Stomach smooth muscle (tissue), 2 donors: ENCODE data around the gene EPHB3.

Experiments used
- H3K27ac ChIP-seq: one replicate; pipeline ENCODE4 v1.7.0; 2013; ENCODE audit warnings: mild to moderate bottlenecking, low read length, inconsistent platforms
- H3K27me3 ChIP-seq, 2 donors: one replicate each; pipeline ENCODE4 v1.7.0; 2013; ENCODE audit warnings: low read length in 2 of 2; ENCODE audit not compliant: insufficient read depth in 2 of 2, control insufficient read depth in 1 of 2
- H3K36me3 ChIP-seq, 2 donors: one replicate each; pipeline ENCODE4 v1.7.0; 2013; ENCODE audit warnings: low read length in 2 of 2; ENCODE audit not compliant: control insufficient read depth in 2 of 2, insufficient read depth in 2 of 2
- H3K4me1 ChIP-seq: one replicate; pipeline ENCODE4 v1.7.0; 2013; ENCODE audit warnings: low read length; ENCODE audit not compliant: control insufficient read depth, insufficient read depth
- H3K4me3 ChIP-seq, 2 donors: one replicate each; pipeline ENCODE4 v1.7.0; 2013; ENCODE audit warnings: low read length in 2 of 2
- H3K9ac ChIP-seq, 2 donors: one replicate each; pipeline ENCODE4 v1.7.0; 2013; ENCODE audit warnings: low read length in 2 of 2, mild to moderate bottlenecking in 1 of 2
- H3K9me3 ChIP-seq, 2 donors: one replicate each; pipeline ENCODE4 v1.7.0; 2013; ENCODE audit warnings: low read length in 2 of 2; ENCODE audit not compliant: control insufficient read depth in 2 of 2
- donor health status: healthy.
- donor health status: Pancreatic carcinoma.

EPHB3 gene

GRCh38 chr3:184601576-184602371, 40.2 kb downstream of the EPHB3 start:
- Histone ChIP-seq H3K27ac (no peak overlapping the region), H3K36me3 (no peaks in the 10 kb centered on the region), H3K9me3 (no peaks in the 10 kb centered on the region), H3K9ac (peak overlapping the region in 1 of 2 donors; percentile 22), H3K27me3 (peaks cover 26 to 32% of the 10 kb centered on the region in 2 donors), H3K4me1 (peaks cover 14% of the 10 kb centered on the region), H3K4me3 (no peak overlapping the region)

- Histone ChIP-seq H3K9me3 (no peaks in the 10 kb centered on the region), H3K27ac (no peak overlapping the region)
These were observed 41.0 kb downstream of the EPHB3 start for GRCh38 chr3:184602372-184603150.

GRCh38 chr3:184603151-184604030, 41.8 kb downstream of the EPHB3 start:
- Histone ChIP-seq H3K4me3 (peak overlapping the region; percentile 43 to 54), H3K9me3 (no peaks in the 10 kb centered on the region), H3K36me3 (no peaks in the 10 kb centered on the region), H3K27ac (no peak overlapping the region), H3K27me3 (peaks cover 26 to 35% of the 10 kb centered on the region in 2 donors), H3K9ac (no peak overlapping the region), H3K4me1 (peaks cover 14% of the 10 kb centered on the region)

More at GRCh38 chr3:184602372-184603150, 41.0 kb downstream of the EPHB3 start:
- H3K4me3 ChIP-seq, result peak overlapping the region in 1 of 2 donors; percentile 3
- H3K36me3 ChIP-seq, result no peaks in the 10 kb centered on the region
- H3K4me1 ChIP-seq, result peaks cover 14% of the 10 kb centered on the region
- peaks cover 26 to 35% of the 10 kb centered on the region in 2 donors for H3K27me3 ChIP-seq
- peak overlapping the region in 1 of 2 donors; percentile 22 for H3K9ac ChIP-seq

GRCh38 chr3:184604039-184604601, 42.5 kb downstream of the EPHB3 start:
- Histone ChIP-seq H3K36me3 (no peaks in the 10 kb centered on the region), H3K9me3 (no peaks in the 10 kb centered on the region), H3K4me3 (peak overlapping the region; percentile 49 to 54), H3K9ac (no peak overlapping the region), H3K27ac (no peak overlapping the region), H3K27me3 (peaks cover 26 to 35% of the 10 kb centered on the region in 2 donors), H3K4me1 (peaks cover 14% of the 10 kb centered on the region)

- H3K27me3 ChIP-seq, result peaks cover 28 to 35% of the 10 kb centered on the region in 2 donors
- peak overlapping the region; percentile 22 to 49 for H3K4me3 ChIP-seq
- H3K4me1 ChIP-seq, result peaks cover 14% of the 10 kb centered on the region
- H3K9me3 ChIP-seq, result no peaks in the 10 kb centered on the region
- H3K36me3 ChIP-seq, result no peaks in the 10 kb centered on the region
- no peak overlapping the region for H3K27ac ChIP-seq
- no peak overlapping the region for H3K9ac ChIP-seq
These were observed 43.2 kb downstream of the EPHB3 start for GRCh38 chr3:184604615-184605290.

- H3K4me3 ChIP-seq, result no peak overlapping the region
- H3K4me1 ChIP-seq, result peaks cover 5% of the 10 kb centered on the region
- no peak overlapping the region for H3K27ac ChIP-seq
- H3K27me3 ChIP-seq, result peaks cover 23 to 29% of the 10 kb centered on the region in 2 donors
- no peaks in the 10 kb centered on the region for H3K9me3 ChIP-seq
- H3K36me3 ChIP-seq, result no peaks in the 10 kb centered on the region
- no peak overlapping the region for H3K9ac ChIP-seq
These were observed 46.6 kb downstream of the EPHB3 start for GRCh38 chr3:184608209-184608608.

DNA sequence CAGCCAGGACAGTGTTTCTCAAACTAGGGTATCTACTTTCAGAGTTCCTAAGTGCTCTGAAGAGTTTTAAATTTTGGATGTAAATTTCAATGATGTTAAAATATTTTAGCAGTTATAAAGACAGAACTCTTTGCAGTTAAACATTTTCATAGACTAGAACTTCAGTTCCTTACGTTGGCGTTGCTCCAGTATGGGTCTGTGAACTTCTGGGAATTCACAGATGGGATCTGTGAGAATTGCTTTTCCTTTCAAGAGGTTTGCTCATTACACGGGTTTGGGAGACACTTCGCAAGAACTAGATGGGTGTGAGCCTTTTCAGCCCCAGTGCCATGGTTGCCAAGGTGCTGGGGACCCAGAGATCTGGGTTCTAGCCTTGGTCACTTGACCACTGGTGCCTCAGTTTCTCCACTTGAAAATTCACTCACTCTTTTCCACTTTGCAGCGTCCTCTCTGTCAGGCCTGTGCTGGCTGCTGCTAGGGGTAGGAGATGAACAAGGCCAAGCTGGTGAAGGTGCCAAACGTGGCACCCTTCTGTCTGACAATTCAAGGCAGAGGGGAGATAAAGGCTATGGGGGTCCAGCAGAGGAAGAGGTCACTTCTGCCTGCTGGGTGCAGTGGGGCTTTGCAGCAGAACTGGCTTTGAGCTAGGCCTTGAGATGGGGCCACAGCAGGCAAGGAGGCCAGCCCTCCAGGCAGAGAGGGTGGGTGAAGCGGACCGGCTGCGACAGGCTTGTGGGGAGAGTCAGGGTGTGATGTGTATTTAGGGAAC, 48.1 kb downstream of the EPHB3 start:
- no peaks in the 10 kb centered on the region for H3K9me3 ChIP-seq
- H3K9ac ChIP-seq, result no peak overlapping the region
- no peak overlapping the region for H3K27ac ChIP-seq
- no peaks in the 10 kb centered on the region for H3K4me1 ChIP-seq
- no peak overlapping the region for H3K4me3 ChIP-seq
- no peaks in the 10 kb centered on the region for H3K36me3 ChIP-seq
- H3K27me3 ChIP-seq, result peaks cover 14 to 17% of the 10 kb centered on the region in 2 donors

DNA sequence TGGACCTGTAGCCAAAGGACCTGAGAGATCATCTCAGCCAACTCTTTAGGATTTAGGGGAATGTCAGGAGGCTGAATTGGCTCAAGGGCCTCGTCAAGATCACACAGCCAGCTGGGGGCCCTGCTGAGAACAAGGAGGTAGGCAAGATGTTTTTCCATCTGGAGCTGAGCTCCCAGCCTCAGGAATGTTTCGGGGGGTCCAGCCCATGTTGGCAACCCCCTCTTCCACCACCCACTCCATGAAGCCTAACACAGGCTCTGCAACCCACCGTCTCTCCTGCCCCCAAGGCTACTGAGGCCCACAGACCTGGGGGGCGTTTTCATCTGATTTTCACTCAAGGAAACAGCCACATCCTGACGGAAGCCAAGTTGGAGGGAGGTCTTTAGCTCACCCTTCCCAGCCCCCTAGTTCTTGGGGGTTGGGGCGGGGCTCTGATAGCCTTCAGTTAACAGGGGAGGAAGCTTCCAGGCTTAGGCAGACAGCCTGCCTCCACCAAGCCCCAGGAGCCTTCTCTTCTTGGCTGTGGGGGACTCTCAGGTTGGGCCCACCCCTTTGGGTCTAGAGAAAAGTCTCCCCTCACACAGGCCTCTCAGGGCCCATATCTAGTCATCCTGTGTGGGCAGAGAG, 48.8 kb downstream of the EPHB3 start:
- Histone ChIP-seq H3K36me3 (no peaks in the 10 kb centered on the region), H3K4me3 (no peak overlapping the region), H3K9ac (no peak overlapping the region), H3K27me3 (peaks cover 7 to 10% of the 10 kb centered on the region in 2 donors), H3K9me3 (no peaks in the 10 kb centered on the region), H3K4me1 (no peaks in the 10 kb centered on the region), H3K27ac (no peak overlapping the region)

- Histone ChIP-seq H3K27ac (no peak overlapping the region), H3K4me3 (no peak overlapping the region), H3K4me1 (no peaks in the 10 kb centered on the region), H3K9me3 (no peaks in the 10 kb centered on the region), H3K36me3 (no peaks in the 10 kb centered on the region), H3K27me3 (peaks cover 3% of the 10 kb centered on the region in 2 donors), H3K9ac (no peak overlapping the region)
These were observed 50.2 kb downstream of the EPHB3 start for GRCh38 chr3:184611607-184612281.
